Neural cell (in vitro differentiated cells): Measurements from ENCODE around the gene MAPK4.

Experiments
- CTCF ChIP-seq: fragments of 450-650 bp; IDR thresholded peaks from 2 replicates; pipeline ENCODE4 v1.5.1; 2014; ENCODE audit warnings: antibody characterized with exemption, mild to moderate bottlenecking, moderate library complexity; ENCODE audit not compliant: poor library complexity, severe bottlenecking
- EP300 ChIP-seq: fragments of 450-650 bp; conservative IDR thresholded peaks from 2 replicates; pipeline ENCODE4 v1.6.1; 2014; ENCODE audit warnings: antibody characterized with exemption, mild to moderate bottlenecking, moderate library complexity; ENCODE audit not compliant: poor library complexity, severe bottlenecking
- MXI1 ChIP-seq: fragments of 450-650 bp; conservative IDR thresholded peaks from 2 replicates; pipeline ENCODE4 v1.6.1; 2014; ENCODE audit warnings: antibody characterized with exemption, mild to moderate bottlenecking; ENCODE audit not compliant: poor library complexity, severe bottlenecking
- POLR2AphosphoS5 ChIP-seq: IDR thresholded peaks from 2 replicates; pipeline ENCODE4 v1.6.1; 2012

GRCh38 chr18:50662177-50662576 is 102.3 kb downstream of the MAPK4 start:
- TF ChIP-seq CTCF (peak; percentile 48), EP300 (no peak), MXI1 (no peak), POLR2AphosphoS5 (no peak)
